ENCODE measurements around the gene ZNF280C. TPM values are rescaled to one million over a fixed set of nuclear protein-coding genes. Genes with fewer than 3 reads are reported as not detected.

ZNF280C gene
- total and polyA plus RNA-seq, 7 donors = 0.72 to 4.1 (median 2.8) TPM

GRCh38 chrX:130186651-130187050 lies 82.0 kb downstream of the ZNF280C start:
- no peak for ATAC-seq
- no peak for TF ChIP-seq CTCF (IDR thresholded peaks at IDR 0.05)
- no peak overlapping the region for H3K4me3 ChIP-seq
- no peak for DNase-seq
- 56 to 80% (median 74%) methylated on average over 4 of the region's 4 CpGs for WGBS, 3 donors
- H3K9me3 ChIP-seq = no peaks in the 10 kb centered on the region
- H3K27me3 ChIP-seq (ENCODE audit: insufficient read depth in 3 of 3, low read length in 2 of 3) = no peaks in the 10 kb centered on the region
- H3K36me3 ChIP-seq (ENCODE audit: insufficient read depth in 1 of 2, low read depth in 1 of 2) = no peaks in the 10 kb centered on the region
- no peak overlapping the region for H3K27ac ChIP-seq
- H3K4me1 ChIP-seq = no peaks in the 10 kb centered on the region
- intact Hi-C loops (cut with DNase I) = no loop called here

- H3K27ac ChIP-seq = no peak overlapping the region
- H3K4me3 ChIP-seq = no peak overlapping the region
- no peaks in the 10 kb centered on the region for H3K9me3 ChIP-seq
- intact Hi-C loops (cut with DNase I) = no loop called here
- no peaks in the 10 kb centered on the region for H3K4me1 ChIP-seq
- DNase-seq = no peak
- no peak for ATAC-seq
- no peaks in the 10 kb centered on the region for H3K27me3 ChIP-seq (ENCODE audit: insufficient read depth in 3 of 3, low read length in 2 of 3)
- H3K36me3 ChIP-seq (ENCODE audit: insufficient read depth in 1 of 2, low read depth in 1 of 2) = no peaks in the 10 kb centered on the region
- no peak for TF ChIP-seq CTCF (IDR thresholded peaks at IDR 0.05)
- WGBS, 3 donors = 35 to 43% (median 43%) methylated on average over 2 of the region's 2 CpGs
Measured at GRCh38 chrX:130184857-130185256, 83.8 kb downstream of the ZNF280C start.

- no peaks in the 10 kb centered on the region for H3K4me1 ChIP-seq
- no peak for ATAC-seq
- no peaks in the 10 kb centered on the region for H3K36me3 ChIP-seq (ENCODE audit: insufficient read depth in 1 of 2, low read depth in 1 of 2)
- H3K4me3 ChIP-seq = no peak overlapping the region
- WGBS, 3 donors = 90 to 94% (median 91%) methylated on average over 11 of the region's 11 CpGs
- no peak overlapping the region for H3K27ac ChIP-seq
- intact Hi-C loops (cut with DNase I) = no loop called here
- no peak for DNase-seq
- no peaks in the 10 kb centered on the region for H3K9me3 ChIP-seq
- TF ChIP-seq CTCF (IDR thresholded peaks at IDR 0.05) = no peak
- H3K27me3 ChIP-seq (ENCODE audit: insufficient read depth in 3 of 3, low read length in 2 of 3) = no peaks in the 10 kb centered on the region
Measured at GRCh38 chrX:130184168-130184567, 84.5 kb downstream of the ZNF280C start.

- ATAC-seq (no peak), DNase-seq (no peak)
- TF ChIP-seq CTCF (IDR thresholded peaks at IDR 0.05) = no peak
- Histone ChIP-seq H3K36me3 (ENCODE audit: insufficient read depth in 1 of 2, low read depth in 1 of 2) (no peaks in the 10 kb centered on the region), H3K9me3 (no peaks in the 10 kb centered on the region), H3K4me1 (no peaks in the 10 kb centered on the region), H3K27me3 (ENCODE audit: insufficient read depth in 3 of 3, low read length in 2 of 3) (no peaks in the 10 kb centered on the region), H3K27ac (no peak overlapping the region), H3K4me3 (no peak overlapping the region)
- 55 to 60% (median 59%) methylated on average over 6 to 7 of the region's 7 CpGs for WGBS, 3 donors
- intact Hi-C loops (cut with DNase I) = no loop called here
Measured at GRCh38 chrX:130179579-130180215, 89.0 kb downstream of the ZNF280C start.

GRCh38 chrX:130179170-130179569 lies 89.5 kb downstream of the ZNF280C start:
- Histone ChIP-seq H3K27ac (no peak overlapping the region), H3K4me1 (no peaks in the 10 kb centered on the region), H3K36me3 (ENCODE audit: insufficient read depth in 1 of 2, low read depth in 1 of 2) (no peaks in the 10 kb centered on the region), H3K27me3 (ENCODE audit: insufficient read depth in 3 of 3, low read length in 2 of 3) (no peaks in the 10 kb centered on the region), H3K4me3 (no peak overlapping the region), H3K9me3 (no peaks in the 10 kb centered on the region)
- TF ChIP-seq CTCF (IDR thresholded peaks at IDR 0.05) = no peak
- intact Hi-C loops (cut with DNase I) = no loop called here
- no peak for ATAC-seq
- 57 to 65% (median 64%) methylated on average over 5 of the region's 5 CpGs for WGBS, 3 donors
- DNase-seq = no peak

Measured in psoas muscle (tissue), 8 donors.